ENCODE data around the gene DVL2. TPM values are rescaled to one million over a fixed set of nuclear protein-coding genes. Genes with fewer than 3 reads are reported as not detected.
"Not testable (repeated sequence)": the region's sequence is repeated elsewhere in the genome, so short reads cannot be mapped to it uniquely, and the experiment has no call there.

DVL2 gene
- total RNA-seq, 2 donors from 2014 or later: 32.4 to 42.4 TPM

- H3K9me3 ChIP-seq: no peaks in the 10 kb centered on the region
- no peak for DNase-seq
These were observed 49.7 kb downstream of the DVL2 start for GRCh38 chr17:7184647-7185046.

GRCh38 chr17:7184091-7184488 lies 50.2 kb downstream of the DVL2 start:
- Histone ChIP-seq H3K9ac (ENCODE audit: low read depth in 2 of 2, low read length in 2 of 2) (peak overlapping the region in 1 of 2 donors; percentile 24), H3K27ac (no peak overlapping the region), H3K4me1 (no peaks in the 10 kb centered on the region), H3K9me3 (no peaks in the 10 kb centered on the region), H3K36me3 (no peaks in the 10 kb centered on the region), H3K4me3 (no peak overlapping the region), H3K27me3 (no peaks in the 10 kb centered on the region)
- DNase-seq: peak; percentile 82
- intact Hi-C loops (cut with DNase I): no loop called here
- no peak for TF ChIP-seq CTCF (IDR thresholded peaks at IDR 0.05)

More at GRCh38 chr17:7184647-7185046, 49.7 kb downstream of the DVL2 start:
- H3K36me3 ChIP-seq: no peaks in the 10 kb centered on the region
- no peak overlapping the region for H3K9ac ChIP-seq (ENCODE audit: low read depth in 2 of 2, low read length in 2 of 2)
- H3K27ac ChIP-seq: no peak overlapping the region
- intact Hi-C loops (cut with DNase I): no loop called here
- no peaks in the 10 kb centered on the region for H3K27me3 ChIP-seq
- no peak overlapping the region for H3K4me3 ChIP-seq
- no peak for TF ChIP-seq CTCF (IDR thresholded peaks at IDR 0.05)
- no peaks in the 10 kb centered on the region for H3K4me1 ChIP-seq

- Histone ChIP-seq H3K4me3 (no peak overlapping the region), H3K4me1 (no peaks in the 10 kb centered on the region), H3K27me3 (no peaks in the 10 kb centered on the region), H3K27ac (no peak overlapping the region), H3K36me3 (no peaks in the 10 kb centered on the region), H3K9ac (ENCODE audit: low read depth in 2 of 2, low read length in 2 of 2) (peak overlapping the region in 1 of 2 donors; percentile 24), H3K9me3 (no peaks in the 10 kb centered on the region)
- intact Hi-C loops (cut with DNase I): no loop called here
- DNase-seq: no peak
- TF ChIP-seq CTCF (IDR thresholded peaks at IDR 0.05): no peak
These were observed 50.8 kb downstream of the DVL2 start for GRCh38 chr17:7183433-7184090.

GRCh38 chr17:7182101-7182500 lies 52.2 kb downstream of the DVL2 start:
- H3K9ac ChIP-seq (ENCODE audit: low read depth in 2 of 2, low read length in 2 of 2); H3K9me3 ChIP-seq; DNase-seq; H3K36me3 ChIP-seq; H3K4me1 ChIP-seq; H3K27me3 ChIP-seq; H3K27ac ChIP-seq; intact Hi-C loops (cut with DNase I); H3K4me3 ChIP-seq: not testable (repeated sequence)

- Histone ChIP-seq H3K27me3 (no peaks in the 10 kb centered on the region), H3K27ac (no peak within 1 kb of the TSS), H3K4me3 (no peak within 1 kb of the TSS), H3K9ac (ENCODE audit: low read depth in 2 of 2, low read length in 2 of 2) (no peak within 1 kb of the TSS), H3K36me3 (no peaks in the 10 kb centered on the region), H3K9me3 (no peaks in the 10 kb centered on the region), H3K4me1 (peaks cover 7% of the 10 kb centered on the region)
- no peak for DNase-seq
- no peak for TF ChIP-seq CTCF (IDR thresholded peaks at IDR 0.05)
- intact Hi-C loops (cut with DNase I): no loop called here
These were observed 54.7 kb downstream of the DVL2 start, which contains the start of gene ASGR1 for GRCh38 chr17:7179317-7180254. TSS of gene ASGR1 (minus strand) at chr17:7179370. CDS start at chr17:7178563, 807 bp downstream.

Measured in colonic mucosa (tissue), 4 donors.